Globus pallidus (tissue), 1 donor: ENCODE results near the gene MTCL3.
A peak's percentile ranks its signal among the peaks of the same experiment; 100 is the strongest.

ENCODE experiments used
- DNase-seq: peaks from one replicate; pipeline ENCODE4 v3.0.0-alpha.2; 2015; ENCODE audit warnings: low spot score

MTCL3 gene

DNA sequence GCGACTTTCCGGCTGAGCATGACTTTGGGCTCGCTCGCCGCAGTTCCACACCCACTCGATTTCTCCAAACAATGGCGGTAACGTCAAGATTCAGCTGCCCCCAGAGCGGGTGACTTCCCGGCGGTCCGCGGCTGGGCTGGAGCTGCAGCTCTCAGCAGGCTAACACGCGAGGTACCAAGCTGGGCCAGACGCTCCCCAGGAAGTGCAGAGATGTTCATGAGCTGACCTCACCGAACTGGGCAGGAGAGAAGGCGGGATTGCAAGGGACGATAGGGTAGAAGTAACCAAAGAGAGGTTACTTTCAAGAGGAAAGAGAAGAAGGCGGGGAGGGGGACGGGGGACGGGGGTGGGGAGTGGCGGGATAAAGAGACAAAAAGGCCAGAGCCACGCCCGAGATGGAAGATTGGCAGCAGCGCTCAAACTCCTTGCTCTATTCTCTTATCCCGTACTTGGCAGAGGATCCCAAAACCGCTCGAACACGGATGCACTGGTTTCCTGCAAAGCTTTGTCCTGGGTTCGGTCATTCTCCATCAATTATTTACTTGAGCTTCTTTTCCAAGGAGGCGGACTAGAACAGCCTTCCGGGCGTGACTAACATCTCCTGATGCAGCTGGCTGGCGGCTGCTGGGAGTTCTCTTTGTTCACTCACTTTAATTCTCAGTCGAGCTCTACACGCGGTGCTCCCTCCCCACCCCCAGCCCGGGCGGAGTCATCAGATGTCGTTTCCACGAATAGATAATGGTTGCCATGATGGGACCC is at the start of gene MTCL3:
Gene MTCL3 (minus strand): TSS at position 626 of the 759 bp plus-strand sequence.
- peak; percentile 47 for DNase-seq

DNA sequence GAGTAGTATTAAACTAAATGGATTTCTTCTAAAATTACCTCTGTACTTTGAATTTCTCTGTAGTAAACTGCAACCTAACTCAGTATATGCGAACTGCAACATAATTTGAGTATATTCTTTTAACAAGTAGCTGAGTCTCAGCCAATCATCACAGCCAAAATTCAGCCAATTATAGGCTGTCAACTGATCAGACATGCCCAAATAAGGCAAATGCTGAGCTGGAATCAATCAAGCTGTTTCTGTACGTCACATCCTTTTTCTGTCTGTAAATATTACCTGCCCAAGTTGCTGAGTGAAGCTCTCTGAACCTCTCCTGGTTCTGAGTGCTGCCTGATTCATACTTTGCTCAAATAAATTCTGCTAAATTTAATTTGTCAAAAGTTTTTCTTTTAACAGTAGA is 48.3 kb upstream of the MTCL3 start:
- no peak for DNase-seq

- no peak for DNase-seq
These were observed 47.5 kb upstream of the MTCL3 start for GRCh38 chr6:127566651-127567050.

DNA sequence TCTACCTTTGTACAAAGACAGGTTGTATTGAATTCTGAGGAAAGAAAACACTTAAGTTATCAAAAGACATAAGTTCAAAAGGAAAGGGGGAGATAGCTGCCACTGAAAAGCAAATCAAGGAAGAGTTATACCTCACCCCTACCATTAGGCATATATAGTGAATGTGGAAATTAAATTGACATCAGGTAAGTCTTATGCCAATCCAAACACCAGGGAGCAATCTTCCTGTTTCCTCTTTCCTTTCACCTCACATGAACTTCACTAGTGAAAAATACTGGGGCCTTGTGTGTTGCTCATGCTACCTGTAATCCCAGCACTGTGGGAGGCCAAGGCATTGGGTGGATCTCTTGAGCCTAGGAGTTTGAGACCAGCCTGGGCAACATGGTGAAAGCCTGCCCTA is 47.0 kb upstream of the MTCL3 start:
- DNase-seq = no peak

- DNase-seq = no peak
These were observed 45.6 kb upstream of the MTCL3 start for GRCh38 chr6:127564761-127565160.

DNA sequence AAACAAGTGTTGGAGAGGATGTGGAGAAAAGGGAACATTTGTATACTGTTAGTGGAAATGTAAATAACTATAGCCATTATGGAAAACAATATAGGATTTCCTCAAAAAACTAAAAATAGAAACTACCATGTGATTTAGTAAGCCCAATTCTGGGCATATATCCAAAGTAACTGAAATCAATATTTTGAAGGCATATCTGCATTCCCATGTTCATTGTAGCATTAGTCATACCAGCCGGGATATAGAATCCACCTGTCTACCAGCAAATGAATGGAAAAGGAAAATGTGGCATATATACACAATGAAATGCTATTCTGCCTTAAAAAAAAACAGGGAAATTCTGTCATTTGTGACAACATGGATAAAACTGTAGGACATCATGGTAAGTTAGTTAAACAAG is 42.5 kb upstream of the MTCL3 start:
- no peak for DNase-seq

- peak; percentile 20 for DNase-seq
These were observed 35.4 kb upstream of the MTCL3 start for GRCh38 chr6:127554435-127555006.

DNA sequence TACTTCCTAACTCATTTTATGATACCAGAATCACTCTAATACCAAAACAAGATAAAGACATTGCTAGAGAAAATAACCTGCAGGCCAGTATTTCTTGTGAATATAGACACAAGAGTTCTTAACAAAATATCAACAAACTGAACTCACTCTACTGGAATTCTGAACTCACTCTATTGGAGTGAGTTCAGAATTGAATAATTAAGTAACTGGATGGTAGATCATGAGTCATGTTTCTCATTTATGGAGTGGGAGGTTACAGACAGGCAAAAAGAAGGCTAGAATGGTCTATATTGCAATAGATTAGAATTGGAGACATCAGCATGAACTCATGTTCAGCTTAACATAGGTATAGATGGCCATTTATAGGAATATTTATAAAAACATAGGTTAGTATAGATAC is 31.3 kb upstream of the MTCL3 start:
- DNase-seq = no peak

- DNase-seq = no peak
These were observed 28.9 kb upstream of the MTCL3 start for GRCh38 chr6:127547904-127548649.

GRCh38 chr6:127547215-127547614 is 28.1 kb upstream of the MTCL3 start:
- no peak for DNase-seq

- DNase-seq = no peak
These were observed 20.1 kb upstream of the MTCL3 start for GRCh38 chr6:127539272-127539671.

DNA sequence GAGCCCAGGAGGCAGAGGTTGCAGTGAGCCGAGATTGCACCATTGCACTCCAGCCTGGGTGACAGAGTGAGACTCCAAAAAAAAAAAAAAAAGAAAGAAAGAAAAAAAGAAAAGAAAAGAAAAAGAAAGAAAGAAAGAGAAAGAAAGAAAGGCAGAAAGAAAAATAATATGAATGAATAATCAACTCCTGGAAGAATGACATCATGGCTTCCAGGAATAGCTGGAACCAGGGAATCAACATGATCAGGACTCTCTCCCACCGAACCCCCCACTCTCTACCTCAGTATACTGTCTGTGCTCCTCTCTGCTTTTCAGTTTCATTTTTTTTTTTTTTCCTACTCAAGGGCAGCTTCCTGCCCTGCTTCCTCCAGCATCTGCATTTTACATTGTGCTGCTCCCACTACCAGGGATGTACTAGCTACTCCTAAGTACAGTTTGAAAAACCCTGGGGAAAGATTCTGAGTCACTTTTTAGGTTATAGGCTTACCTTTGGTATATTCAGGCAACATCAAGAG is 19.7 kb upstream of the MTCL3 start:
- no peak for DNase-seq

DNA sequence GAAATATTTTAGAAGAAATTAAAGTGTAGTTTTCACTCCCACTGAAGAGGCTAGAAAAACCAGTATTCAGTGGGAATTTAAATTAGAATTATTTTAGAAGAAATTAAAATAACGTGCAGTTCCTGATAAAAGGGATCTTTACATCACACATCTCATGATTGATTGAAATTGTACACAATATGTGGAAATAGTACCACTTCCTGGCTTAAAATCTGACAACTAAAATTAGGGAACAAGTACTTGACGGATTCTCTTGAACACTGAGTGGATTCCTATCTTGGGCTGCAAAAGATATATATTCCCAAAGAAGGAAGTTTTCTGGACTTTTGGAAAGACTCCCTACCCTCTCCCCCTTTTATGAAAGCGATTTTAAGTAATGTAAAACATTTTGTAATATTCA is 14.6 kb upstream of the MTCL3 start:
- DNase-seq = no peak

DNA sequence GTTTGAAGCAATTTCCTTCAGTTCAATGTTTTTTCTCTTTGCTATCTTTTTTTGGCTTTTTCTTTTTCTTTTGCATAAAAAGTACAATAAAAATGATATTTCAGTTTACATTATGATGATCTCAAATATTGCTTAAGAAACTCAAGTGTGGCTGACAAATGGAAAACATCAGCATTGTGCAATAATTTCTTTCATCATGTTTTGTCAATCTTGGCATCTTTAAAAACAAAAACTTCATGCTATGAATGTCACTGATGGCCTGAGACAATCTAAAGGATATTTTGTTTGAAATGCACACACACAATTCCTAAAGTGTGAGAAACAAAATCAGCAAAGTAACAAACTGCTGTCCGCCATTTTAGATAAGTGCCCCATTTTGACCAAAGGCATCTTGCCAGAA is 13.9 kb upstream of the MTCL3 start:
- no peak for DNase-seq

DNA sequence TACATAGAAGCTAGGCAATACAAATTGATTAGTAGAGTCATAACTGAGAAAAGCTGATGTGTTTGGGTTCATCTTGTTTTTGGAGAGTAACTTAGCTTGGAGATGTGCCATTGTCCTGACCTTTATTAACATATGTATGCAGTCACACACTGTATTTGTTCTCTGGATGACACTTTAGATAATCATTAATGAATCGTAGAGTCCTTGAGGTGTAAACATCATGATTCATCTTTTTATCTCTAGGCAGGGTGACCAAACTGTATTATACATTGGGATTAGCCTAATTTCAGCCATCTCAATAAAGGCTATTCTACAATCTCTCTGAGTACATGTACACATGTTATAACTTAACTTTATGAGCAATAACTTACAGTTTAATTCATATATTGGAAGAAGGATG is 3.6 kb upstream of the MTCL3 start:
- no peak for DNase-seq

DNA sequence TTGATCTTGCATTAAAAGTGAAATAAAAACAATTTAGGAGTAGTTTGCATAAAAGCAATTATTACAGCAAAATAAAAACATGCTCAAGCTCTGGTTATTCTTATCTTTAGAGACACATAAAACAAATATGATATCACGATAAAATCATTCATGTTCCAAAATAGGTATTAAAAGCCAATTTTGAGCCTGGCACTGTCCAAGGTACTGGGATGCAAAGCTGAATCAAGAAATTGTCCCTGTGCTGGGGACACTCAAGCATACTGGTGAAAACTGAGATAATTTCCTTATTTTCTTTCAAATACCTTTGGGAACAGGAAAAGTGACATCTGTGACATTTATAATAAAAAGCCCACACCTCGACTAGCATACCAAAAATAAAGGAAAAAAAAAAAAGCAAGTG is 931 bp upstream of the MTCL3 start:
- DNase-seq = no peak

GRCh38 chr6:127519469-127519785 is 292 bp upstream of the MTCL3 start:
- no peak for DNase-seq

DNA sequence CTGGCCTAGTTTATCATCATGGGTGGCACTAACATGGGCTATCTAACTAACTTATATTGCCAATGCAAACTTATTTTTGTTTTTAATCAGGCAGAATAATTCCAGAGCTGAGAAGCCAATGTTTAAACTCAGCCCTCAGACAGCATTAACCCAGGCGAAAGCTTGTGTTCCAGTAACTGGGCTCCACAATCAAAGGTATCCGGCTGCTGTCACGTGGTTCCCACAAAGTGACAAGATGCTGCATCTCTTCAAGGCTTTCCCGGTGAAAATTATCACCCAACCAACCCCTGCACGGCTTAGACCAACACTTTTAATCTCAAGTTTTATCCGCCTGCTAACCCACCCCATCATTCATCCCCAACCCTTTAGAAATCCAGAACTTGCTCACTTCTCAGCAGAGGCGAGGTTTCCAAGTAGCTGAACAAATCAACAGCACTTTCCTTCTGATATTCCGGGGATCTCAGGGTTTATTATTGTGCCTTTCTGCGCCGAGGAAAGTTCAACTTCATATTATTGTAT is 885 bp downstream of the MTCL3 start:
- peak; percentile 16 for DNase-seq

GRCh38 chr6:127517693-127518092 is 1.4 kb downstream of the MTCL3 start:
- no peak for DNase-seq

DNA sequence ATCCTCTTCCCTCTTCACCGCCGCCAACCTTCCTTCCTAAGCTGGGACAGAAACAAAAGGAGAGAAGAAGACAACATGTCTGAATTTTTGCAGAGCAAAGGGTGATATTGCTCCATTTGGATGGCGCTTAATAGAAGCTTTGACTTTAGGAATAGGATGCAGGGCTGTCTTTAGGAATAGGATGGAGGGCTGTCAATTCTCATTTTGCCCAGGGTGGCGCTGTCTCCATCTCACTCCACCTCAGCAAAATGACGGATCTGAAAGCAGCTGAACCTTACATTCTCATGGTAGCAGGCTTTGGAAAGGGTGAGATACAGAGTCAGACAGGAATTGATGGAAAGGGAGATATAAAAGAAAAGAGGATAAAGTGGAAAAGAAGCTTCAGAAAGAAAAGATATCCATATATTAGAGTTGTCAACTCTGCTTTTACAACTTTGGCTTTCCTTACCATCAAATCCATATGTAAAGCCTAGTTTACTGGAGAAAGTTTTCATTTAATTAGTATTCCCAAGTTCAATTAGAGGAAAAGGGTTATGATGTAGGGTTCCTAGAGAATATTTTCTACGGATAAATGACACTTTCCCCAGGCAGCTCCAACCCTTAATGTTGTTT is 2.4 kb downstream of the MTCL3 start:
- DNase-seq = peak; percentile 86

DNA sequence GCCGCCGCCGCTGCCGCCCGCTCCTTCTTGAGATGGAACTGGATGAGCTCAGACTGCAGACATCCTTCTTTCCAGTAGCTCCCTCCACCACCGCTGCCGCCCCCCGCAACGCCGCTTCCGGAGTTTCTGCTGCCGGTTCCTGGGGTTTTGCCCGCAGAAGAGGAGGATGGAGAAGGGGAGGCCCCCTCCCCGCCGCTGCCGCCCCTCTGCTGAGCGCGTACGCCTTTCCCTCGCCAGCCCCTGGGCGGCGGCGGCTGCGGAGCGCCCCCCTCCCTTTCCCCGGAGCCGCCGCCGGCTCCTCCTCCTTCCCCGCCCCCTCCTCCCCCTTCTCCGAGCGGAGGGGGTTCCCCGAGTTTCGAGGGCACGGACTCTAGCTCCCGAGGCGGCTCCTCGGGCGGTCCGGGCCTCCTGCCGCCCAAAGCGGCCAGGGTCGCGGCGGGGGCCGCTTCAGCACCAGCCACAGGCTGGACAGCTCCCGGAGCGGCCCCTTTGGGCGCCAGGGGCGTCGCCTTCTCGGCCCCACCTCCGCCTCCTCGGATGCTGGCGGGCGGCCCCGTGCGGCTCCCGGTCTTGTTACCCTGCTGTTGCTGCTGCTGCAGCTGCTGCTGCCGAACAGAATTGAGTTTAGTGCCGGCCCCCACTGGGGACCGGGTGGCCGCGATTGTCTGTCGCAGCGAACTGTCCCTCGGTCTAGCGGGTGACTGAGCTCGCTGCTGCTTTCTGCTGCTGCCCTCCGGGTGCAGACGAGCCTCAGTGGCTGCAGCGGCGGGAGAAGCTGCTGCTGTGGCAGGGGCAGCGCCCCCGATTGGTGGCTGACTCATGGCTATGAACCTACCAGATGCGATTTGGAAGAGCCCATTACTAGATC is 3.1 kb downstream of the MTCL3 start:
- DNase-seq = peak; percentile 85
